SIG-M5 treated with dmso at 0.1 percent for 504 hours (cell line): Measurements from ENCODE around the gene PTPRN2.

ENCODE experiments used
- DNase-seq: peaks from one replicate; lab custom pipeline; 2025; ENCODE audit not compliant: unreplicated experiment; lab: John Stamatoyannopoulos, UW

Gene PTPRN2

DNA sequence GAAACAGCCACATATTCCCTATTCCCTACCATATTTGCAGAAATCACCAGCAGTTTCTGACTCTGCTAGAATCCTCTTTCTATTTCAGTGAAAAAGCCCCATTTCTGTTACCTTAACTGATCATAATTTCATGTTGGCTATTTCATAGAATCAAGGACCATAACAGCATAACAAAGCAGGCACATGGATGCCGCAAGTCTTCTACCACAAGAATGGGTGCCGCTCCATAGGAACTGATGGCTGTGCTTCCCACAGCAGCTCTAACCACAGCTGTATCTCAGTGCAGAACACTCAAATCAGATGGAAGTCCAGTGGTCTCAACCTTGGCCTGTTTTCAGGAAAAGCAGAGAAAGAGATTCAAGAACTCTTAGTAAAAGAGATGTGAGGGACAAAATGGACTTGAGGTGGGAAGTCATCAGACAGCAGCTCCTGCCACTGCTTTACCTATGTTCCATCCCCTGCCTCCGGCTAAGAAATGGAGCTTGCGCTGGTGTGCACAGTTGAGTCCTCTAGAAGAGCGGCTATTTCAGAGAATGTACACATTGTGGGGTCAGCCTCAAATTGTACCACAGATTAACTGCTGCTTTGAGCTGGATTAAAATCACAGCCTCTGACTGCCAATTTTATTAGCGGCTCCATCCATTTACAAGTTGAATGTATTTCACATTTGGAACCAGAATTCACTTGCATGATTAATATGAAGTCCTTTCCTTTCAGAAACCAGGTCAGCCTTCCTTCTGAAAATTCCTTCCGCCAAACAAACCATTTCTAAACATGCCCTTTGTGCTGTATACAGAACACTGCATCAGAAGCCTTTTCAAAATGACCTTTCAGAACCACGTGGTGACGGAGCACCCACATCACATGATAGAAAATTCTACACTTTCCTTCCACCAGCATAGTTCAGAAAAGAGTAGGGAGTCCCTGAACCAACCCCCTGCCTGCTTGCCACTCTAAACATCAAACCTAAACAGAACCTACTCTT, 7.7 kb downstream of the PTPRN2 start:
- no peak for DNase-seq

DNA sequence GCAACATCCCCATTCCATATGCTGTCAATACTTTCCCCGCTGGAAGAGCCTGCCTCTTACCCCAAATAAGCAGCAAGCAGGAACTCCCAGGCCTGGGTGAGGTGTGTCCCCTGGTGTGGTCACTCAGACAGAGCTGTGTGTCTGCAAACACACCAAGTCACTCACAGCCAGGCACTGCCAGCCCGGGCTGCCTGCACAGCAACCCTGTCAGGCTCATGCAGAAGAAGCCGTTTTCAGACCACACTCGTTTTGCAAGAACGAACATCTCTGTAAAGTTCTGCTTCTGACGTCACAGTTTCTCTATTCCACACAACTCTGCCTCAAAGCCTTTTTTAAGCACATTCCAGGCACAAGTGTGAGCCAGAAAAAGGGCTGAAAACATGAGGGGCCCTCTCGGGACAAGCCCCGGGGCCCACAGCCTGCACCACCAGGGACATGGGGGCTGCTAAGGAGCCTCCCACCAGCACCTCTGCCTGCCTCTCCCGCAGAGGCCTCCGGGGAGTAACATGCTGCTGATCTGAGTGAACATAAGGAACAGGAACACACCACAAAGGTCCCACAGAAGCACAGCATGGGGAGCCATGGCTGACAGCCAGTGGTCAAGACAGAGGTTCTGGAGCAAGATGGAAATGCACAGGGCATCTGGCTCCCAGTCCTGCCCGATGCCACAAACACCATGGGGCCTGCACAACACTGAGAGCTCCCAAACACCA, 11.4 kb downstream of the PTPRN2 start:
- peak; percentile 91 for DNase-seq

DNA sequence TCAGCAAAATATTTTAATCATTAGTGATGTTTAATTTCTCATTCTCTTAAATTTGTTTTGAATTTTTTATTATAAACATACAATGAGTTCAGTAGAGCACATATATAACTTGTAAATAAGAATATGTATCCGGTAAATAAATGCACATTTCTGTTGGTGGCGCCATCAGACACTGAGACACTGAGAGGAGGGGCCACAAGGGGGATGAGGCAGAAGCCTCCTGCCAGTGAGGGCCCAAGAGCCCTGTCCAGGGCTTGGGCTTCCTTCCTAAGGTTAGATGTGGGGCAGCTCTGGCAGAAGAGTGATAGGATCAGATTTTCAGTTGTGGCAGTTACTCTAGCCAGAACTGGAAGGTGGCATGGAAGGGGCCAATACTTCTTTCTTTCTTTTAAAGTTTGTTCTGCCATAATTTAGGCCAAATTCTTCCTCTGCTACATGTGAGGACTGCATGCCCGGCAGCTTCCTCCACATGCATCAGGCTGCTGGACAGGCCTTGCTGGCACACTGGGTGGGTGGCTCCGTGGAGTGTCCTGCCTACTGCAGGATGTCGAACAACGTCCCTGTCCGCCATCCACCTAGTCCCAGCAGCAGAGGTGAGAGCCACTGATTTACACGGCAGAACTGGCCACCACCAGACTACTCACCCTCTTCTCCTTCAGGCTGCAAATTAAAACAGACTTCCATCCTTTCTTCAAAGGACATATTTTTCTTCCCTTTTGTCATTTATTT, 13.2 kb downstream of the PTPRN2 start:
- no peak for DNase-seq

DNA sequence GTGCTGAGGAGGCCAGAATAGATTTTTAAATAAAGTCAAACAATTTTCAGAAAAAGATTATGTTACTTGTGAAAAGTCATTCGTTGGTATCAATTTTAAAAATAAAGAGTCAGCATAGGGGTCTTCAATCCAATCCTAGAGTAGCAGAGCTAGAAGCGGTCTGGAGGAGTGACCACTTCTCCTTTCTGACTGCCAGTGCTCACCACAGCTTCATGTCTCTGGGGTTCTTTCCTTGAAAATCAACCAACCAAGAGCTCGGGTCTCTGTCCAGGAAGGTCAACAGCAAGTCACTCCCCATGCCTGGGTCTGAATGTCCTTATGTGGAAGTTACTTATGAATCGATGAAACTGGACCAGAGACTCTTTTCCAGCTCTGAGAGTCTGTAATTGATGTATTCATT, 14.3 kb downstream of the PTPRN2 start:
- peak; percentile 44 for DNase-seq

DNA sequence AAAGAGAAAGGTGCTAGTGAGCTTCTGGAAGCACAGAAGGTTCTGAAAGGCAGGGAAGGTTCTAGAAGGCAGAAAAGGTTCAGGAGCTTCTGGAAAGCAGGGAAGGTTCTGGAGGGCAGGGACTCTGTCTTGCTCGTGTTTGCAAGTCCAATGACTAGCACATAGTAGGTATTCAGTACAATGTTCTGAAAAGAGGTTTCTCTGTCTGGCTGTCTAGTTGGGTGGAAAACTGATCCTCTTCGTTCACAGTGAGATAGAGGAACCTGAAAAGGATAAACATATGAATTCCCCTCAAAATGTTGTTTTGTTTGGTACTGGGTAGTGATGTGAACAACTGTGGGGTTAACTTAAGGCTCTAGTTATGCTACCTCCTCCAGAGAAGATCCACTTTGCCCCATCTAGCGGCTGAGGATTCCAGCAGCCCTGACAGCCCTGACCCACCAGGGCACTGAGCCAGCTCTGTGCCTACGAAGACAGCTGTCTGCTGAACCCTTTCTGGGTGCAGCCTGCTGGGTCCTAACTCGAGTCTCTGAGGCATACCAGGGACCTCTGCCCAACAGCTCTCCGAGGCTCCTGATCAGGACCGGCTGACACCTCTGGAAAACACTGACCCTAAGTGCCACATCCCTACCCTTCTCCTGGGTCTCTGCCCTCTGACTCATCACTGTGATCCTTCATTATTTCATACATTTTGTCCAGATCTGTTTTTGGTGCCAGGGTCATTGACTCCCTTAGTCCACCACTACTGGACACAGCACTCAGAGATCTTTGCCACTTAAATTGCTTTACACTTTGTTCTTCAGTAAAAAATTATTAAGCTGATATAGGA, 15.4 kb downstream of the PTPRN2 start:
- peak; percentile 54 for DNase-seq

DNA sequence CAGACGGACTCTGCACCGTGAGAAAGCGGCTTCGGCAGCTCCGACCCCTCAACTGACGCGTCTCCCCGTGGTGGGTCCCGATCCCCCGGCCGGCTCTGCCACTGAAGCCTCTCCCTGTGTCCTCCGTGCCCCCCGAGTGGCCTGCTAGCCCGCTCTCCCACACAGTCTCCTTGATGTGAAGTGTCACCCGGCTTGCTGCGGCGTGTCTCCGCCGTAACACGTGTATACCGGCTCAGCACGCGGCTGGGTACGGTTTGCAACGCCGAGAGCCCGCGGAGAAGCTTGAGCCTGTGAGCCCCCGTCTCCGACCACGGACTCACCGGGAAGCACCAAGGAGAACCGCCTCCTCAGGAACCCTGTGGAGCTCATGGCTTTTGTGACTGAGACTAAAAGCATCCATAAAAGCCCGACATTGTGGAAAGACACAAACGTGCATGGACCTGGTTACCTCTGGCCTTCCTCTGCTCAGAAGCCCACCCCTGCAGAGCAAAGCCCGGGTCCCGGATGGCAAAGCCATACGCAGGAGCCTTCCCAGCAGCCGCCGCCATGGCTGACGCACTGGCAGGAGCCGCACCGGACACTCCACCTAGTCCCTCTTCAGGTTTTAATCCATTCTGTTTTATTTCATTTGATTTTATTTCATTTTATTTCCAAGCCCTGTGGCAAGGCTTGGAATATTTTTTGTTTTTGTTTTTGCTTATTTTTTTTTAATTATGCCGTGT, 17.0 kb downstream of the PTPRN2 start:
- no peak for DNase-seq

DNA sequence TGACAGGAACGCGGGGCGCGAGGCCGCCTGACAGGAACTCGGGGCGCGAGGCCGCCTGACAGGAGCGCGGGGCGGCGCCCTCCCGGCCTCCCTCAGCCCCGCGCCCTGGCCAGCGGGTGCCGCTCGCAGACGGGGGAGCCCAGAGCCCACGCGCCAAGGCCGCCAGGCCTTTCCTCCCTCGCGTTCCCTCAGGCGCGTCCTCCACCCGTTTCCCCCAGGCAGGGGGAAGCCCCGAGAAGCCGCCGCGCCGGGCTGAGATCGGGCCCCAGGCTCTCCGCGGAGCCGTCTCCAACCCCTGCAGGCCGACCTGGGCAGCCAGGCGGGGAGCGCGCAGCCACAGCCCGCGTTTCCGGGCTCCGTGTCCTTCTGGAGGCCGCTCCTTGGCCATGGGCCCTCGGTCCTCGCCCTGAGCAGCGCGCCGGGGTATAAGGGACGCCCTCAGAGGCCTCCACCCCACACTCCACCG, 17.7 kb downstream of the PTPRN2 start:
- DNase-seq = no peak

DNA sequence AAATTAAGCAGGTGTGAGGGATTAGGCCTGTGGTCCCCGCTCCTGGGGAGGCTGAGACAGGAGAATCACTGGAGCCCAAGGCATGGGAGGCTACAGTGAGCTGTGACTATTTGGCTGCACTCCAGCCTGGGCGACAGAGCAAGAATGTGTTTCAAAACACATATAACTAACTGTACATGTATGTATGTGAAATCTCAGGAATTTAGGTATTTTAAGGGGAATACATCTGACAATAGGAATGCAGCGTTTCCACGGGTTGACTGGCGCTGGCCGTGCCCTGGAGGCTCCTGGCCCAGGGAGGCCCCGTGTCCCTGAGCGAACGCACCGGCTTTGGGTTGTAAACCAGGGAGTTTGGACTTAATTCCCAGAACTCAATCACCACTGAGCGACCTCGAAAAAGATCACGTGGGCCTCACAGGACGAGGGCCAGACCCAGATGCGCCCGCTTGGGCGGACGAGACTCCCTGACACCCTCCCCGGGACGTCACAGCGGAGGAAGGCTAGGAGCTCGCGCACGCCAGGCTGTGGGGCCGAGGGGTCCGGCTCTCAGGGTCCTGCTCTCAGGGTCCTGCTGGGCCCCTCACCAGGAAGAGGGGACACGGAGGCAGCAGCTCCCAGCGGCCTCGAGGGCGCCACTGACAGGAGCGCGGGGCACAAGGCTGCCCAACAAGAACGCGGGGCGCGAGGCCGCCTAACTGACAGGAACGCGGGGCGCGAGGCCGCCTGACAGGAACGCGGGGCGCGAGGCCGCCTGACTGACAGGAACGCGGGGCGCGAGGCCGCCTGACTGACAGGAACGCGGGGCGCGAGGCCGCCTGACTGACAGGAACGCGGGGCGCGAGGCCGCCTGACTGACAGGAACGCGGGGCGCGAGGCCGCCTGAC, 18.4 kb downstream of the PTPRN2 start:
- no peak for DNase-seq

DNA sequence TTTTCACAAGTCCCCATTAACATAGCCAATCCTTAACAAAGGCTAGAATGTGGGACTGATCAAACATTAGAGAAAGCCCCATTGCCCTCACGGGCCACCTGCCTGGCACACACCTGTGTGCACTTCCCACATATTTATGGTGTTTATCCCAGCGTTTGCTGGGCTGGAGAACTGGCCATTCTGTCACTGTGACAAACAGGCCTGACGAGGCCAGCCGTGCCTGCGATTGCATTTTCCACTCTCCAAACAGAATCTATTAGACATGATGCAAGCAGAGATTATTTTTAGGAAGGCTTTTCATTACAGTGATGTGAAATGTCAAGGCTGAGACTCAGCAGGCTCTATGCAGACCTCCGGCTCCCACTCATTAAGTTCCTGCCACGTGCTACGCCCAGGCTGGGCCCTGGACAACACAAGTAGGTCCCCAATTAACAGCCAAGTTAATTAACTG, 20.4 kb downstream of the PTPRN2 start:
- DNase-seq = no peak

DNA sequence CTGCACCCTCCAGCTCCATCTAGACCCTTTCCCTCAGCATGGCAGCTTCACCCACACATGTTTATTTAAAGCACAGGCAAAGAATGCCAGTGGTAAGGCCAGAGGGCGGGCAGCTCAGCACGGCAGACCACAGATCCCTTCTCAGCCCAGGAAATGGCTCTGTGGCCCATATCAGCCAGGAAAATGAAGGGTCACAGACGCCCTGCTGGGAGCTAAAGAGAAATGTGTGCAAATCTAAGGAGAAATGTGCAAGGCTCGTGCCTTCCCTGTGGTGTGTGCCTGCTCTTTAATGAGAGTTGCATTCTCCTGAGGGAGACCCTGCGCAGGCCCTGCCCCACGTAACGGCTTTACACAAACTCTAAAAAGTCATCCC, 23.0 kb downstream of the PTPRN2 start:
- no peak for DNase-seq

DNA sequence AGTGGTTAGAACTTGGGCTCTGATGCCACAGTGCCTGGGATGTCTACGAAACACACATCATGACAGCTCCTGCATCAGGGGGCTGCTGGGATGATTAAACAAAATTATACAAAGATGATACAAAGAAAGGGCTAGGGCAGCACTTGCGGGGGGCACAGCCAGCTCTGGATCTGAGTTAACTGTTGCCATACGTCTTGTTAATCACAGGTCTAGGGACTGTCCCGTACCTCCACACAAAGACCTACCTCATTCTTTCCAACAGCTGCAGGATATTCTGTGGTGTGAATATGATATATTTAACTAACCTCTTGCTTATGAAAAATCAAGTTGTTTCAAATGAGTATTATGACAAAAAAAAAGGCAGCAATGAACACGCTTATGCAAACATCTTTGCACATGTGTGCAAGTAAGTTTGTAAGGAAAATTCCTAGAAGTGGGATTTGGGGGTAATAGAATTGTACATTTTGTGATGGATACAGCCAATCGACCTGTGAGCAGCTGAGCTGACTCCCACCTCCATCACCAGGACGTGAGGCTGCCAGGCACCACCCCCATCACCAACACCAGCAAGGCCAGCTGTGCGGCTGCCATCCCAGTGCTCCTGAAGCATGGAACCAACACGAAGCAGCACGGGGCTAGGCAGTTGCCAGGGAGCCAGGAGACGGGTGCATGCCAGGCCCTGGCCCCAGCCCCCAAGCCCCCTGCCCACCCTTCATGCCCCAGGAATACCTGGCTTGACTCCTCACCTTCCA, 23.5 kb downstream of the PTPRN2 start:
- no peak for DNase-seq

DNA sequence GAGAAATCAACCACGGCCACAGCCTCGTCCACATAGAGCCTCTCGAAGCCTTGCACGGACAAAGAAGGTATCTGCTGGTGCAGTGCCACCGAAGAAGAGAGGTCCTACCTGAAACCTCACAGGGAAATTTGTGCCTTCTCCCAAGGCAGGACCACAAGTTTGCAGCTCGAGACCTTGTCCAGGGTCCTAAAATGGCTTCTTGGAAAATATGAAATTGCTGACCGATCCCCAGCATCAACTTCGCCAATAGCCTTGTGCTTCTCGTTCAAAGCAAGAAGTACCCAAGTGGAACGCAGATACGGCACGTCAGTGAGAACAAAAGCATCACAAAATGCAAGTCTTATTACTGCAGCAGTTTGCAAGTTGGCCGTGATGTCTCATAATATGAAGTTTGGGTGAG, 24.6 kb downstream of the PTPRN2 start:
- no peak for DNase-seq

DNA sequence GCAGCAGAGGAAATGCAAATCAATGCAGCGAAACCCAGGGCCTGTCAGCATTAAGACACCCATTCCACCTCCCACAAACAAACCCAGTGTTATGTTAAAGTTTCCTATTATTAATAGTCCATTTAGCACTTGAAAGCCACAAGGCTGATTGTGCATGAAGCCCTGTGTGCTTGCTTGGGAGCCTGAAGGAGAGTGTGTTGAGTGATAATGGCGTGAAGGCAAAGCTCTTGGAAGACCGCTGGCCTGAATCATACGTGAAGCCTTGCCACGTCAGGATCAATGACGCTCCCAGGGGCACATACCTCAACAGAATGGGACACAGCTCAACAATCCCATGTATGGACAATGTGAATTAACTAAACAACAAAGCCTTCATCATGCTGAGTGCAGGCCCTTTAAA, 25.1 kb downstream of the PTPRN2 start:
- DNase-seq = no peak

DNA sequence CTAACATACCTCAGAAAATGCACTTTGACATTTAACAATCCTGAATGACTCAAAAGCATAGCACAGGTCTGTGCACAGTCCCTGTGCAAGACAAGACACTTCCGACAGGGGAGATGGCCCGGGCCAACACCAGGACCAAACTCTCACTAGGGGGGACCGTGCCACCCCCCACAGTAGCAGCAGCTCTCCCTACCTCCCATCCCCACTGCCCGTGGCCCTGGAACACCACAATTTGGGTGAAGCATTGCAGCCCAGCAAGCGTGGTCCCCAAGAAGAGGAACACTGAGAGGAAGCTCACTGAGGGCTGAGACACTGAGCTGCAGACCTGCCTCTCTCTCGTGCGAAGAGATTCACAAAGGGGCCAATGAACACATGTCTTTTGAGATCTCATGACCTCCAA, 26.0 kb downstream of the PTPRN2 start:
- DNase-seq = no peak

DNA sequence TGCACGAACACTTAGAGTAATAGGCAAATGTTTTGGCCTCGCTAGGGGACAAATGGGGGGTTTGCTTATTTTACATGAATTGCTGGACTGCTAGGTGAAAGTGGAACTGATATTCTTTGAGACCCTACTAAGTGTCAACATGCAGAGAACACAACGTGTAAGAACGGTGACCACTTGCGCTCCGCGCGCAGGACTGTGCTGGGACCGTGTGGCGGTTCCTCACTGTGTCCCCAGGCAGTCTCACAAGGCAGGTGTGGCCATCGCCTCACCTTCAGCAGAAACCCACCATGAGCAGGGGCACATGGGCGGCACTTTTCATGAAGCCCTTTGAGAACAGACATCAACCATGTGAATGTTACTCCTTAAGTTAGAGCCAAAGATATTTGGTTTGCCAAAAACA, 27.2 kb downstream of the PTPRN2 start:
- DNase-seq = no peak

DNA sequence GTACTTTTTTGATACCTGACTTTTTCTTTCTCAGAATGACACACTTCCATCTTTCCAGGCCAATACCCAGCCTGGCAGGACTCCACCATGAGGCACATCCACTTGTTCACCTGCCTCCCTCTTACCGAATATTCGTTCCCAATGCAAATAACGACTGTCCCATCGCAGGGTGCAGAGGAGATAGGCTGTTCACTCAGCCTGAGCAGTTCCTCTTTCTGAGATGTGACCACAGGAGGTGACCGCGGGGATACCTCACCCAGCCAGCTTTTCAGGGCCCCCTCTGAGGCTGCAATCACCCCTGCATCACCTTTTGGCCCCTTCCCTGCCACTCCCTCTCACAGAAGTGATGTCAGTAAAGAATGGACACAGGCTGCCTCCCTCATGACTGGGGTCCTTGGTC, 28.3 kb downstream of the PTPRN2 start:
- DNase-seq = peak; percentile 24

DNA sequence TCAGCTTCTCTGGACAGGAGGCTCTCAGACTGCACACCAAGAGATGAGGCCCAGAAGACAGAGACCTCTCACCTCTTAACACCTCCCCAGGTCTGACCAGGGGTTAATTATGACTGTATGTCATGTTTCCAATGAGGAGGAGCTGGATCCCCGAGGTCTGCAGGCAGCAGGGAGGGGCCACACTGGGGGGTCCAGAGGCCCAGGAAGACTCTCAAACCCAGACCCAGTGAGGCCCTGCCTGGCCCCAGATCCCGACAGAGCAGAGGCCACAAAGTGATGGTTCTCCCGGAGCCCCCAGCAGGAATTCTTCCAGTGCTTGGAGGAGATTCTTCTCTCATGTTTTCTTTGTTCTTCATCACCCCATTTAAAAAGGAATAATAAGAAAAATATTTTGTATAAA, 28.8 kb downstream of the PTPRN2 start:
- no peak for DNase-seq

DNA sequence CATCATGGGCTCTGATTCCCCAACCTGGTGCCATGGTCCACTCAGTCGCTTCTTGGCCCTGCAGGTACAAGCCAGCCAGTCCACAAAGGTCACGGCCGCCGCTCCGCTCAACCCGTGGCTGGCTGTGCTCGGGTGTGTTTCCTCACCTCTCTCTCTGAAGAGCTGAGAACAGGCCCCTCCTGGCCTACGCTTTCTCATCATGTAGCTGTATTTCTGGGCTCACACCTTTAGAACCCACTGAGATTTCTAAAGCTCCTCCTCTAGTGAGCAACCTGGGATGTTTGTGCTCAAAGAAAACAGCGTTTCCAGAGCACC, 30.2 kb downstream of the PTPRN2 start:
- no peak for DNase-seq
